ENCODE data around the gene KRT222.
A peak's percentile ranks its signal among the peaks of the same experiment; 100 is the strongest.

The KRT222 gene

GRCh38 chr17:40645943-40646342 lies 19.0 kb downstream of the KRT222 start:
- H3K36me3 Mint-ChIP-seq (ENCODE audit: low read depth), result peaks cover 36% of the 10 kb centered on the region

GRCh38 chr17:40645291-40645690 lies 19.7 kb downstream of the KRT222 start:
- peaks cover 40% of the 10 kb centered on the region for H3K36me3 Mint-ChIP-seq (ENCODE audit: low read depth)
- peak overlapping the region; percentile 39 for H3K4me3 Mint-ChIP-seq
- peaks cover 48% of the 10 kb centered on the region for H3K4me1 Mint-ChIP-seq (ENCODE audit: low read depth)
- DNase-seq (ENCODE audit: low spot score), result no peak
- peak overlapping the region; percentile 52 for H3K27ac Mint-ChIP-seq
- no peaks in the 10 kb centered on the region for H3K9me3 Mint-ChIP-seq
- H3K27me3 Mint-ChIP-seq (ENCODE audit: low read depth), result no peaks in the 10 kb centered on the region

More at GRCh38 chr17:40645943-40646342, 19.0 kb downstream of the KRT222 start:
- H3K4me1 Mint-ChIP-seq (ENCODE audit: low read depth), result peaks cover 44% of the 10 kb centered on the region
- H3K9me3 Mint-ChIP-seq, result no peaks in the 10 kb centered on the region
- H3K27me3 Mint-ChIP-seq (ENCODE audit: low read depth), result no peaks in the 10 kb centered on the region
- no peak overlapping the region for H3K27ac Mint-ChIP-seq
- no peak for DNase-seq (ENCODE audit: low spot score)
- peak overlapping the region; percentile 91 for H3K4me3 Mint-ChIP-seq

DNA sequence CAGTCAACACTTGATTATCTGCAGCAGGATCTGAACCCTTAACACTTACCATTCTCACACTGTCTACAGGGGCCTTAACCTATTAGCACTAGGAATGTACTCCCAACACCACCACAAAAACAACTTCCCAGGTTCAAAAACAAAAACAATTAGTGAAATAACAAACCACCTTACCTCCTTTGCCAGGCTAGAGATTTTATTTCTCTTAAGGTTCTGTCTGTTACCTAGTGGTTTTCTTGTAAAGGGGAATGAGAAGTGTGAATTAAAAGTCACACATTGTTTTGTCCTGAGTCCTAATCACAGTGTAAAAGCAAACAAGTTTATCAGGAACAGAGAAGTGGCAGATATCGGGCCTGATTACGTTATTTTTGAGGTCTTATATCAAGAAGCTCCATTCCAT lies 27.0 kb downstream of the KRT222 start:
- Mint-ChIP-seq H3K4me1 (ENCODE audit: low read depth) (peaks cover 35% of the 10 kb centered on the region), H3K9me3 (no peaks in the 10 kb centered on the region), H3K36me3 (ENCODE audit: low read depth) (peaks cover 68% of the 10 kb centered on the region), H3K27ac (no peak overlapping the region), H3K27me3 (ENCODE audit: low read depth) (no peaks in the 10 kb centered on the region), H3K4me3 (no peak overlapping the region)
- no peak for DNase-seq (ENCODE audit: low spot score)

GRCh38 chr17:40633871-40634270 lies 31.1 kb downstream of the KRT222 start:
- Mint-ChIP-seq H3K27me3 (ENCODE audit: low read depth) (no peaks in the 10 kb centered on the region), H3K27ac (no peak overlapping the region), H3K36me3 (ENCODE audit: low read depth) (peaks cover 77% of the 10 kb centered on the region), H3K4me1 (ENCODE audit: low read depth) (peaks cover 18% of the 10 kb centered on the region), H3K4me3 (no peak overlapping the region), H3K9me3 (no peaks in the 10 kb centered on the region)
- no peak for DNase-seq (ENCODE audit: low spot score)

- no peaks in the 10 kb centered on the region for H3K27me3 Mint-ChIP-seq (ENCODE audit: low read depth)
- peaks cover 15% of the 10 kb centered on the region for H3K4me1 Mint-ChIP-seq (ENCODE audit: low read depth)
- DNase-seq (ENCODE audit: low spot score), result no peak
- H3K27ac Mint-ChIP-seq, result no peak overlapping the region
- peaks cover 79% of the 10 kb centered on the region for H3K36me3 Mint-ChIP-seq (ENCODE audit: low read depth)
- H3K4me3 Mint-ChIP-seq, result no peak overlapping the region
- no peaks in the 10 kb centered on the region for H3K9me3 Mint-ChIP-seq
Observed at GRCh38 chr17:40632216-40632615, 32.8 kb downstream of the KRT222 start.

- Mint-ChIP-seq H3K4me1 (ENCODE audit: low read depth) (peaks cover 20% of the 10 kb centered on the region), H3K27ac (no peak overlapping the region), H3K9me3 (no peaks in the 10 kb centered on the region), H3K27me3 (ENCODE audit: low read depth) (no peaks in the 10 kb centered on the region), H3K36me3 (ENCODE audit: low read depth) (peaks cover 67% of the 10 kb centered on the region), H3K4me3 (no peak overlapping the region)
- DNase-seq (ENCODE audit: low spot score), result no peak
Observed at GRCh38 chr17:40629842-40630241, 35.1 kb downstream of the KRT222 start.

- no peaks in the 10 kb centered on the region for H3K27me3 Mint-ChIP-seq (ENCODE audit: low read depth)
- no peaks in the 10 kb centered on the region for H3K9me3 Mint-ChIP-seq
- H3K4me3 Mint-ChIP-seq, result no peak overlapping the region
- DNase-seq (ENCODE audit: low spot score), result no peak
- H3K4me1 Mint-ChIP-seq (ENCODE audit: low read depth), result peaks cover 45% of the 10 kb centered on the region
- H3K36me3 Mint-ChIP-seq (ENCODE audit: low read depth), result peaks cover 30% of the 10 kb centered on the region
- H3K27ac Mint-ChIP-seq, result peak overlapping the region; percentile 56
Observed at GRCh38 chr17:40625311-40625710, 39.7 kb downstream of the KRT222 start.

DNA sequence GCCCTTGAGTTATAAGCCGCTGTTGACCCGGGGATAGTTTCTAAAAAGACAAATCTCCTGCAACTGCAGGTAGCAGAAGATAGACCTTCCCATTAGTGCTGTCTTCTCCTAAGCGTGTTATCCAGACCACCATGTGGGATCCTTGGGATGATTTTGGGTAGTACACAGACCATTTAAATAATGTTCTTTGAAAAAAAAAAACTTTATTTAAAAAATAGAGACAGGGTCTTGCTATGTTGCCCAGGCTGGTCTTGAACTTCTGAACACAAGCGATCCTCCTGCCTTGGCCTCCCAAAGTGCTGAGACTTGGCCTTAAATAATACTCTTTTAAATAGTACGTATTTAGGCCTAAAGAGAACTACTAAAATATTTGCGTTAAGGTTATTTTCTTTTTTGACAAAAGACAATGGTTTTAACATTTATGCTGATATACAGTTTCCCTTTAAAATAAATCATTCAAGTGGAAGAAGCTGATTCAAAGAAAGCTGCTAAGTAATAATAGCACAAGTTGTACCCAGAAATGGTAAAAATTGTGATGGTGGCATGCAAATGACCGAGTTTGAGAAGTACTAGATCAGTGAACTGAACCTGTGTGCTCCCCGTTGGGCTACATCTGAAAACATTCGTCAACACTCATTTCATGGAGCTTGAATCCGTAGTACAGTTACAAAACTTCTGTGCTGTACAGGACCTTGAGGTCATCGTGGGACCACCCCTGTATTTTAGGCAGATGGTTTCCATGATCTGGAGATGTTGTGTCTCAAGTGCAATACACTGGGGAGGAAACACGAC lies 41.4 kb downstream of the KRT222 start:
- no peak overlapping the region for H3K4me3 Mint-ChIP-seq
- DNase-seq (ENCODE audit: low spot score), result no peak
- peaks cover 53% of the 10 kb centered on the region for H3K4me1 Mint-ChIP-seq (ENCODE audit: low read depth)
- H3K9me3 Mint-ChIP-seq, result no peaks in the 10 kb centered on the region
- H3K36me3 Mint-ChIP-seq (ENCODE audit: low read depth), result peaks cover 16% of the 10 kb centered on the region
- no peak overlapping the region for H3K27ac Mint-ChIP-seq
- H3K27me3 Mint-ChIP-seq (ENCODE audit: low read depth), result no peaks in the 10 kb centered on the region

DNA sequence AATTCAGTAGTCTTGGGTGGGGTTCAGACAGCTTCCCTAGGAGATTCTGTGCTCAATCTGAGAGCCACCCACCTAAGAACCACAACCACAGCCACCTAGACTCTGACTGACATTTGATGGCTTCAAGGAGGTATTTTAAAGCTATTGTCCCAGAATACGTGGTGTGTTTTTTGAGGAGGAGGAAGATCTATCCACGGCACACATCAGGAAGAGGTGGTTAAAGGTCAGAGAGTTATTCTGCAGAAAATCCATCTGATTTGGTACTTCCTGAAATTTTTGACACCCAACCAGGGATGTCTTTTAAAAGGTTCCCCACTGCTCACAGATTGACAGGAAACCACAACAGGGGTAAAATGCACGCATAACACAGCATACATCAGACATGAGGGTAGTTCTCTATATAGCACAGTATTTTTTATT lies 42.5 kb downstream of the KRT222 start:
- H3K9me3 Mint-ChIP-seq, result no peaks in the 10 kb centered on the region
- no peaks in the 10 kb centered on the region for H3K27me3 Mint-ChIP-seq (ENCODE audit: low read depth)
- peaks cover 54% of the 10 kb centered on the region for H3K4me1 Mint-ChIP-seq (ENCODE audit: low read depth)
- peak overlapping the region; percentile 62 for H3K4me3 Mint-ChIP-seq
- DNase-seq (ENCODE audit: low spot score), result peak; percentile 39
- H3K27ac Mint-ChIP-seq, result peak overlapping the region; percentile 76
- H3K36me3 Mint-ChIP-seq (ENCODE audit: low read depth), result peaks cover 11% of the 10 kb centered on the region

DNA sequence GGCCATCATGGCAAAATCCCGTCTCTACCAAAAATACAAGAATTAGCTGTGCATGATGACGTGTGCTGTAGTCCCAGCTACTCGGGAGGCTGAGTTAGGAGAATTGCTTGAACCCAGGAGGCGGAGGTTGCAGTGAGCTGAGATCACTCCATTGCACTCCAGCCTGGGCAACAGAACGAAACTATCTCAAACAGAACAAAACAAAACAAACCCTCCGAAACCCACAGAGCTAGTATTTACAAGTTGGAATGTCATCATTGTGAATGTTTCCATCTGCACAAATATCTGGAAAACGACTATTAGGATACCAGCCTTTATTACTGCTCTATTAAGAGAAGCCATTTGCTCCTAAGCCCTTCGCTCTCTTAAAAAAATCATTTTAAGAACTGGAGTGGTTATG lies 43.4 kb downstream of the KRT222 start:
- H3K9me3 Mint-ChIP-seq, result no peaks in the 10 kb centered on the region
- H3K27ac Mint-ChIP-seq, result no peak overlapping the region
- H3K4me3 Mint-ChIP-seq, result no peak overlapping the region
- no peak for DNase-seq (ENCODE audit: low spot score)
- no peaks in the 10 kb centered on the region for H3K27me3 Mint-ChIP-seq (ENCODE audit: low read depth)
- peaks cover 3% of the 10 kb centered on the region for H3K36me3 Mint-ChIP-seq (ENCODE audit: low read depth)
- peaks cover 59% of the 10 kb centered on the region for H3K4me1 Mint-ChIP-seq (ENCODE audit: low read depth)

- Mint-ChIP-seq H3K4me1 (ENCODE audit: low read depth) (peaks cover 59% of the 10 kb centered on the region), H3K4me3 (peak overlapping the region; percentile 18), H3K27ac (no peak overlapping the region), H3K27me3 (ENCODE audit: low read depth) (no peaks in the 10 kb centered on the region), H3K9me3 (no peaks in the 10 kb centered on the region), H3K36me3 (ENCODE audit: low read depth) (peaks cover 2% of the 10 kb centered on the region)
- DNase-seq (ENCODE audit: low spot score), result no peak
Observed at GRCh38 chr17:40621019-40621418, 44.0 kb downstream of the KRT222 start.

GRCh38 chr17:40618754-40619625 lies 46.0 kb downstream of the KRT222 start:
- no peaks in the 10 kb centered on the region for H3K36me3 Mint-ChIP-seq (ENCODE audit: low read depth)
- no peaks in the 10 kb centered on the region for H3K9me3 Mint-ChIP-seq
- H3K4me1 Mint-ChIP-seq (ENCODE audit: low read depth), result peaks cover 56% of the 10 kb centered on the region
- H3K27me3 Mint-ChIP-seq (ENCODE audit: low read depth), result no peaks in the 10 kb centered on the region
- H3K27ac Mint-ChIP-seq, result no peak overlapping the region
- no peak for DNase-seq (ENCODE audit: low spot score)
- H3K4me3 Mint-ChIP-seq, result peak overlapping the region; percentile 78

GRCh38 chr17:40617678-40618240 lies 47.2 kb downstream of the KRT222 start:
- H3K27me3 Mint-ChIP-seq (ENCODE audit: low read depth), result no peaks in the 10 kb centered on the region
- no peak overlapping the region for H3K27ac Mint-ChIP-seq
- H3K9me3 Mint-ChIP-seq, result no peaks in the 10 kb centered on the region
- DNase-seq (ENCODE audit: low spot score), result no peak
- H3K36me3 Mint-ChIP-seq (ENCODE audit: low read depth), result no peaks in the 10 kb centered on the region
- peaks cover 57% of the 10 kb centered on the region for H3K4me1 Mint-ChIP-seq (ENCODE audit: low read depth)
- no peak overlapping the region for H3K4me3 Mint-ChIP-seq

- peak overlapping the region; percentile 37 for H3K27ac Mint-ChIP-seq
- no peaks in the 10 kb centered on the region for H3K27me3 Mint-ChIP-seq (ENCODE audit: low read depth)
- peaks cover 55% of the 10 kb centered on the region for H3K4me1 Mint-ChIP-seq (ENCODE audit: low read depth)
- no peak overlapping the region for H3K4me3 Mint-ChIP-seq
- no peaks in the 10 kb centered on the region for H3K36me3 Mint-ChIP-seq (ENCODE audit: low read depth)
- H3K9me3 Mint-ChIP-seq, result no peaks in the 10 kb centered on the region
- no peak for DNase-seq (ENCODE audit: low spot score)
Observed at GRCh38 chr17:40616592-40616991, 48.4 kb downstream of the KRT222 start.

Measured in T-helper 2 cell treated with Interferon-gamma antibody and Interleukin-4, amounts not matched to agents 5 μg/mL and 100 μg/mL, for 36 hours (primary cell).